MG63 (cell line): ENCODE data around the gene NDUFB10. TPM values are rescaled to one million over a fixed set of nuclear protein-coding genes. Genes with fewer than 3 reads are reported as not detected.
"Not testable (repeated sequence)": the region's sequence is repeated elsewhere in the genome, so short reads cannot be mapped to it uniquely, and the experiment has no call there.

Experiments used
- DNase-seq: peaks from one replicate; pipeline ENCODE4 v3.0.0-alpha.2; 2020
- H3K27me3 ChIP-seq: fragments of 250-450 bp; sonication (Bioruptor Pico); 2 replicates; pipeline ENCODE4 v1.5.1; 2020; ENCODE audit warnings: mild to moderate bottlenecking, moderate library complexity
- H3K36me3 ChIP-seq: fragments of 250-450 bp; sonication (Bioruptor Pico); 2 replicates; pipeline ENCODE4 v1.5.1; 2020; ENCODE audit warnings: mild to moderate bottlenecking, moderate library complexity
- H3K4me3 ChIP-seq: fragments of 250-450 bp; sonication (Bioruptor Pico); 2 replicates; pipeline ENCODE4 v1.5.1; 2020; ENCODE audit warnings: mild to moderate bottlenecking, moderate library complexity
- H3K9me3 ChIP-seq: fragments of 250-450 bp; sonication (Bioruptor Pico); 2 replicates; pipeline ENCODE4 v1.5.1; 2020; ENCODE audit warnings: mild to moderate bottlenecking, moderate library complexity
- total RNA-seq: library from RNA; depleted of rRNA; stranded (reverse); fragments of >200 nt; shearing (Covaris generic); gene quantifications from 2 replicates; pipeline ENCODE4 v1.2.3, GENCODE V29; 2014; ENCODE audit warnings: low replicate concordance

The NDUFB10 gene
- total RNA-seq, 1 experiment from 2014 or later, result 406 TPM

GRCh38 chr16:1958143-1958491 lies 1.2 kb upstream of the NDUFB10 start:
- peaks cover 21% of the 10 kb centered on the region for H3K36me3 ChIP-seq
- DNase-seq, H3K9me3 ChIP-seq, H3K4me3 ChIP-seq, H3K27me3 ChIP-seq: not testable (repeated sequence)

GRCh38 chr16:1958715-1959268 lies 546 bp upstream of the NDUFB10 start:
- H3K36me3 ChIP-seq, result peaks cover 28% of the 10 kb centered on the region
- H3K27me3 ChIP-seq, result no peaks in the 10 kb centered on the region
- no peaks in the 10 kb centered on the region for H3K9me3 ChIP-seq
- H3K4me3 ChIP-seq, result peak overlapping the region; percentile 80
- DNase-seq, result no peak

- Histone ChIP-seq H3K9me3 (no peaks in the 10 kb centered on the region; the same call in 1 of the 2 replicates), H3K27me3 (no peaks in the 10 kb centered on the region), H3K36me3 (peaks cover 47% of the 10 kb centered on the region), H3K4me3 (peak overlapping the region; percentile 80)
- peak; percentile 63 for DNase-seq
Observed at GRCh38 chr16:1960665-1961630, 1.6 kb downstream of the NDUFB10 start.

- DNase-seq, result peak; percentile 58
Observed at GRCh38 chr16:1961651-1962067, 2.3 kb downstream of the NDUFB10 start.

GRCh38 chr16:1962161-1963153 lies 3.1 kb downstream of the NDUFB10 start:
- not testable (repeated sequence) for H3K9me3 ChIP-seq, DNase-seq, H3K27me3 ChIP-seq
- Histone ChIP-seq H3K4me3 (peak overlapping the region; percentile 99), H3K36me3 (peaks cover 55% of the 10 kb centered on the region)

More at GRCh38 chr16:1961651-1962067, 2.3 kb downstream of the NDUFB10 start:
- H3K27me3 ChIP-seq, result no peaks in the 10 kb centered on the region
- H3K9me3 ChIP-seq, result no peaks in the 10 kb centered on the region; the same call in 1 of the 2 replicates
- peak overlapping the region; percentile 99 for H3K4me3 ChIP-seq
- H3K36me3 ChIP-seq, result peaks cover 54% of the 10 kb centered on the region

GRCh38 chr16:1963806-1964505 lies 4.6 kb downstream of the NDUFB10 start:
- Histone ChIP-seq H3K4me3 (peak overlapping the region; percentile 99), H3K27me3 (no peaks in the 10 kb centered on the region), H3K36me3 (peaks cover 55% of the 10 kb centered on the region), H3K9me3 (no peaks in the 10 kb centered on the region; the same call in 1 of the 2 replicates)
- DNase-seq, result no peak

- H3K36me3 ChIP-seq, result peaks cover 55% of the 10 kb centered on the region
- H3K9me3 ChIP-seq, result no peaks in the 10 kb centered on the region; the same call in 1 of the 2 replicates
- H3K4me3 ChIP-seq, result peak within 1 kb of the TSS; percentile 99
- peak; percentile 100 for DNase-seq
- no peaks in the 10 kb centered on the region for H3K27me3 ChIP-seq
Observed at GRCh38 chr16:1964506-1965395, 5.4 kb downstream of the NDUFB10 start, which contains the start of gene RPS2. Gene RPS2 (minus strand): TSS chr16:1964826. CDS start chr16:1964625, 201 bp downstream.

- Histone ChIP-seq H3K9me3 (no peaks in the 10 kb centered on the region; the same call in 1 of the 2 replicates), H3K36me3 (peaks cover 55% of the 10 kb centered on the region), H3K27me3 (no peaks in the 10 kb centered on the region), H3K4me3 (peak overlapping the region; percentile 99)
- no peak for DNase-seq
Observed at GRCh38 chr16:1965396-1966001, 6.2 kb downstream of the NDUFB10 start.

GRCh38 chr16:1966460-1966859 lies 7.1 kb downstream of the NDUFB10 start, which contains the start of gene RNF151:
Gene RNF151 (plus strand): TSS chr16:1966856. CDS start chr16:1966882, 26 bp downstream.
- DNase-seq, result no peak
- no peaks in the 10 kb centered on the region for H3K27me3 ChIP-seq
- H3K9me3 ChIP-seq, result no peaks in the 10 kb centered on the region; the same call in 1 of the 2 replicates
- peak within 1 kb of the TSS; percentile 99 for H3K4me3 ChIP-seq
- H3K36me3 ChIP-seq, result peaks cover 49% of the 10 kb centered on the region

GRCh38 chr16:1968146-1968953 lies 9.0 kb downstream of the NDUFB10 start:
- DNase-seq, result no peak
- H3K4me3 ChIP-seq, result no peak overlapping the region
- no peaks in the 10 kb centered on the region; the same call in 1 of the 2 replicates for H3K9me3 ChIP-seq
- peaks cover 31% of the 10 kb centered on the region for H3K36me3 ChIP-seq
- no peaks in the 10 kb centered on the region for H3K27me3 ChIP-seq

GRCh38 chr16:1971796-1972489 lies 12.6 kb downstream of the NDUFB10 start, which contains the start of gene TBL3:
Gene TBL3 (plus strand): TSS chr16:1972053. CDS start chr16:1972165, 112 bp downstream.
- Histone ChIP-seq H3K36me3 (peaks cover 30% of the 10 kb centered on the region), H3K4me3 (peak within 1 kb of the TSS; percentile 83), H3K9me3 (no peaks in the 10 kb centered on the region), H3K27me3 (no peaks in the 10 kb centered on the region)
- DNase-seq, result peak; percentile 97

- peak overlapping the region; percentile 83 for H3K4me3 ChIP-seq
- no peaks in the 10 kb centered on the region for H3K9me3 ChIP-seq
- DNase-seq, result peak; percentile 51
- no peaks in the 10 kb centered on the region for H3K27me3 ChIP-seq
- H3K36me3 ChIP-seq, result peaks cover 30% of the 10 kb centered on the region
Observed at GRCh38 chr16:1972490-1972877, 13.1 kb downstream of the NDUFB10 start.

GRCh38 chr16:1973461-1974156 lies 14.3 kb downstream of the NDUFB10 start:
- no peak for DNase-seq
- Histone ChIP-seq H3K9me3 (no peaks in the 10 kb centered on the region), H3K4me3 (peak overlapping the region; percentile 83), H3K27me3 (no peaks in the 10 kb centered on the region), H3K36me3 (peaks cover 40% of the 10 kb centered on the region)
